ENCODE measurements around the gene TBC1D30. TPM values are rescaled to one million over a fixed set of nuclear protein-coding genes. Genes with fewer than 3 reads are reported as not detected.

The TBC1D30 gene
- total RNA-seq, 4 donors from 2014 or later: 0.49 to 3.9 (median 3.1) TPM

- WGBS: 51% methylated on average over 5 of the region's 5 CpGs
- Histone ChIP-seq H3K4me3 (no peak overlapping the region), H3K9me3 (no peaks in the 10 kb centered on the region), H3K4me1 (no peaks in the 10 kb centered on the region), H3K27me3 (no peaks in the 10 kb centered on the region), H3K36me3 (no peaks in the 10 kb centered on the region), H3K27ac (no peak overlapping the region)
- DNase-seq (ENCODE audit: low spot score in 2 of 2): no peak
- TF ChIP-seq CTCF (IDR thresholded peaks at IDR 0.05) (no peak), EP300 (IDR thresholded peaks at IDR 0.05) (no peak), POLR2AphosphoS5 (IDR thresholded peaks at IDR 0.05) (no peak), POLR2A (IDR thresholded peaks at IDR 0.05) (no peak)
Measured at GRCh38 chr12:64903479-64904152, 79.2 kb downstream of the TBC1D30 start.

GRCh38 chr12:64907097-64907496 is 82.7 kb downstream of the TBC1D30 start:
- WGBS: 90% methylated on average over 3 of the region's 3 CpGs
- H3K27ac ChIP-seq: no peak overlapping the region
- no peak overlapping the region for H3K4me3 ChIP-seq
- no peaks in the 10 kb centered on the region for H3K9me3 ChIP-seq
- no peaks in the 10 kb centered on the region for H3K36me3 ChIP-seq
- H3K27me3 ChIP-seq: no peaks in the 10 kb centered on the region
- no peak for TF ChIP-seq POLR2A (IDR thresholded peaks at IDR 0.05)
- no peak for TF ChIP-seq EP300 (IDR thresholded peaks at IDR 0.05)
- no peak for TF ChIP-seq CTCF (IDR thresholded peaks at IDR 0.05)
- TF ChIP-seq POLR2AphosphoS5 (IDR thresholded peaks at IDR 0.05): no peak
- no peak for DNase-seq (ENCODE audit: low spot score in 2 of 2)
- no peaks in the 10 kb centered on the region for H3K4me1 ChIP-seq

GRCh38 chr12:64909124-64909523 is 84.7 kb downstream of the TBC1D30 start:
- no peak overlapping the region for H3K4me3 ChIP-seq
- no peak for TF ChIP-seq POLR2AphosphoS5 (IDR thresholded peaks at IDR 0.05)
- H3K4me1 ChIP-seq: no peaks in the 10 kb centered on the region
- 69% methylated on average over 6 of the region's 6 CpGs for WGBS
- H3K36me3 ChIP-seq: no peaks in the 10 kb centered on the region
- DNase-seq (ENCODE audit: low spot score in 2 of 2): no peak
- H3K27me3 ChIP-seq: no peaks in the 10 kb centered on the region
- H3K27ac ChIP-seq: no peak overlapping the region
- H3K9me3 ChIP-seq: no peaks in the 10 kb centered on the region

- DNase-seq (ENCODE audit: low spot score in 2 of 2): no peak
- H3K4me3 ChIP-seq: no peak overlapping the region
- no peaks in the 10 kb centered on the region for H3K4me1 ChIP-seq
- no peaks in the 10 kb centered on the region for H3K27me3 ChIP-seq
- no peaks in the 10 kb centered on the region for H3K9me3 ChIP-seq
- H3K36me3 ChIP-seq: no peaks in the 10 kb centered on the region
- no peak overlapping the region for H3K27ac ChIP-seq
- WGBS: 53% methylated on average over 3 of the region's 3 CpGs
- no peak for TF ChIP-seq EP300 (IDR thresholded peaks at IDR 0.05)
- TF ChIP-seq POLR2AphosphoS5 (IDR thresholded peaks at IDR 0.05): no peak
- no peak for TF ChIP-seq CTCF (IDR thresholded peaks at IDR 0.05)
- TF ChIP-seq POLR2A (IDR thresholded peaks at IDR 0.05): no peak
Measured at GRCh38 chr12:64911081-64911480, 86.6 kb downstream of the TBC1D30 start.

- WGBS: 47% methylated on average over 4 of the region's 4 CpGs
- H3K4me3 ChIP-seq: no peak overlapping the region
- TF ChIP-seq EP300 (IDR thresholded peaks at IDR 0.05): no peak
- DNase-seq (ENCODE audit: low spot score in 2 of 2): no peak
- H3K9me3 ChIP-seq: no peaks in the 10 kb centered on the region
- no peaks in the 10 kb centered on the region for H3K36me3 ChIP-seq
- H3K27ac ChIP-seq: no peak overlapping the region
- no peaks in the 10 kb centered on the region for H3K27me3 ChIP-seq
- no peaks in the 10 kb centered on the region for H3K4me1 ChIP-seq
Measured at GRCh38 chr12:64911912-64912311, 87.5 kb downstream of the TBC1D30 start.

- Histone ChIP-seq H3K4me3 (no peak overlapping the region), H3K4me1 (no peaks in the 10 kb centered on the region), H3K27ac (no peak overlapping the region), H3K36me3 (no peaks in the 10 kb centered on the region), H3K9me3 (no peaks in the 10 kb centered on the region), H3K27me3 (no peaks in the 10 kb centered on the region)
- WGBS: 70% methylated on average over 3 of the region's 3 CpGs
- DNase-seq (ENCODE audit: low spot score in 2 of 2): no peak
- TF ChIP-seq CTCF (IDR thresholded peaks at IDR 0.05) (no peak), EP300 (IDR thresholded peaks at IDR 0.05) (no peak), POLR2AphosphoS5 (IDR thresholded peaks at IDR 0.05) (no peak), POLR2A (IDR thresholded peaks at IDR 0.05) (no peak)
Measured at GRCh38 chr12:64912516-64913255, 88.2 kb downstream of the TBC1D30 start.

Data from suprapubic skin (tissue), 4 donors.